DND-41 (cell line): Measurements from ENCODE around the gene FUS.
"Not testable (repeated sequence)": the region's sequence is repeated elsewhere in the genome, so short reads cannot be mapped to it uniquely, and the experiment has no call there.

Experiments used
- ATAC-seq: fragments of 200-7000 bp; cut with Tn5 transposase; 3 replicates; pipeline ENCODE4 v1.9.1; 2021; ENCODE audit warnings: low read depth; ENCODE audit not compliant: insufficient read depth
- DNase-seq: peaks from one replicate; pipeline ENCODE4 v3.0.0-alpha.2; 2020
- H2AFZ ChIP-seq: 2 replicates; pipeline ENCODE4 v1.6.0; 2012; ENCODE audit warnings: low read depth, low read length
- H3K27ac ChIP-seq: 2 replicates; pipeline ENCODE4 v1.5.1; 2012; ENCODE audit warnings: low read length, inconsistent platforms
- H3K27me3 ChIP-seq: fragments of 200-600 bp; sonication (generic); 2 replicates; pipeline ENCODE4 v1.6.0; 2012; ENCODE audit warnings: low read length, mild to moderate bottlenecking, inconsistent platforms; ENCODE audit not compliant: insufficient read depth, poor library complexity
- H3K36me3 ChIP-seq: 2 replicates; pipeline ENCODE4 v1.5.1; 2012; ENCODE audit warnings: low read length, inconsistent platforms; ENCODE audit not compliant: insufficient read depth
- H3K4me1 ChIP-seq: 2 replicates; pipeline ENCODE4 v1.5.1; 2012; ENCODE audit warnings: mild to moderate bottlenecking, low read length; ENCODE audit not compliant: insufficient read depth
- H3K4me2 ChIP-seq: 2 replicates; pipeline ENCODE4 v1.6.0; 2012; ENCODE audit warnings: mild to moderate bottlenecking, moderate library complexity, low read length, inconsistent platforms; ENCODE audit not compliant: insufficient read depth
- H3K4me3 ChIP-seq, 2 experiments: fragments of 200-600 bp in 1 of 2; shearing (Covaris generic) in 1 of 2; 2 replicates each; pipeline ENCODE4 v1.5.1; 2012 to 2016; ENCODE audit warnings: inconsistent platforms in 2 of 2, low read length in 2 of 2, mild to moderate bottlenecking in 2 of 2, low read depth in 1 of 2, moderate library complexity in 1 of 2
- H3K79me2 ChIP-seq: 2 replicates; pipeline ENCODE4 v1.6.0; 2012; ENCODE audit warnings: low read length, inconsistent platforms; ENCODE audit not compliant: insufficient read depth
- H3K9ac ChIP-seq: 2 replicates; pipeline ENCODE4 v1.6.0; 2012; ENCODE audit warnings: low read depth, mild to moderate bottlenecking, inconsistent platforms, low read length, moderate library complexity
- H3K9me3 ChIP-seq: 2 replicates; pipeline ENCODE4 v1.5.1; 2012; ENCODE audit warnings: low read length, moderate library complexity, mild to moderate bottlenecking, inconsistent platforms; ENCODE audit not compliant: insufficient read depth, severe bottlenecking
- H4K20me1 ChIP-seq: 2 replicates; pipeline ENCODE4 v1.6.0; 2012; ENCODE audit warnings: low read length; ENCODE audit not compliant: insufficient read depth
- EZH2 ChIP-seq: IDR thresholded peaks from 3 replicates; pipeline ENCODE4 v1.6.1; 2012; ENCODE audit warnings: borderline replicate concordance, low read depth, mild to moderate bottlenecking, moderate library complexity, low read length, inconsistent platforms; ENCODE audit not compliant: severe bottlenecking
- TF ChIP-seq, protein P1 (sequence below): IDR thresholded peaks from 2 replicates; pipeline ENCODE4 v1.5.1; 2012; ENCODE audit warnings: borderline replicate concordance, low read length, moderate library complexity, mild to moderate bottlenecking; ENCODE audit not compliant: poor library complexity, severe bottlenecking; ENCODE audit errors: extremely low read depth

The FUS gene

GRCh38 chr16:31168848-31169247 lies 11.1 kb upstream of the FUS start:
- Histone ChIP-seq H4K20me1 (no peaks in the 10 kb centered on the region), H3K36me3 (no peaks in the 10 kb centered on the region), H3K79me2 (no peaks in the 10 kb centered on the region), H3K4me2 (no peak overlapping the region), H3K27me3 (no peaks in the 10 kb centered on the region), H3K9me3 (no peaks in the 10 kb centered on the region), H3K4me1 (no peaks in the 10 kb centered on the region), H3K9ac (no peak overlapping the region), H3K27ac (no peak overlapping the region), H3K4me3 (no peak overlapping the region), H2AFZ (no peak overlapping the region)
- ATAC-seq (no peak), DNase-seq (no peak)
- TF ChIP-seq EZH2: no peak
- TF ChIP-seq, protein P1, sequence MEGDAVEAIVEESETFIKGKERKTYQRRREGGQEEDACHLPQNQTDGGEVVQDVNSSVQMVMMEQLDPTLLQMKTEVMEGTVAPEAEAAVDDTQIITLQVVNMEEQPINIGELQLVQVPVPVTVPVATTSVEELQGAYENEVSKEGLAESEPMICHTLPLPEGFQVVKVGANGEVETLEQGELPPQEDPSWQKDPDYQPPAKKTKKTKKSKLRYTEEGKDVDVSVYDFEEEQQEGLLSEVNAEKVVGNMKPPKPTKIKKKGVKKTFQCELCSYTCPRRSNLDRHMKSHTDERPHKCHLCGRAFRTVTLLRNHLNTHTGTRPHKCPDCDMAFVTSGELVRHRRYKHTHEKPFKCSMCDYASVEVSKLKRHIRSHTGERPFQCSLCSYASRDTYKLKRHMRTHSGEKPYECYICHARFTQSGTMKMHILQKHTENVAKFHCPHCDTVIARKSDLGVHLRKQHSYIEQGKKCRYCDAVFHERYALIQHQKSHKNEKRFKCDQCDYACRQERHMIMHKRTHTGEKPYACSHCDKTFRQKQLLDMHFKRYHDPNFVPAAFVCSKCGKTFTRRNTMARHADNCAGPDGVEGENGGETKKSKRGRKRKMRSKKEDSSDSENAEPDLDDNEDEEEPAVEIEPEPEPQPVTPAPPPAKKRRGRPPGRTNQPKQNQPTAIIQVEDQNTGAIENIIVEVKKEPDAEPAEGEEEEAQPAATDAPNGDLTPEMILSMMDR: no peak

GRCh38 chr16:31170048-31170447 lies 9.9 kb upstream of the FUS start:
- not testable (repeated sequence) for H3K9ac ChIP-seq, H2AFZ ChIP-seq, H3K9me3 ChIP-seq, DNase-seq, H3K36me3 ChIP-seq, H3K4me3 ChIP-seq, H4K20me1 ChIP-seq, H3K27ac ChIP-seq, H3K4me1 ChIP-seq, H3K79me2 ChIP-seq, ATAC-seq, H3K27me3 ChIP-seq, H3K4me2 ChIP-seq

DNA sequence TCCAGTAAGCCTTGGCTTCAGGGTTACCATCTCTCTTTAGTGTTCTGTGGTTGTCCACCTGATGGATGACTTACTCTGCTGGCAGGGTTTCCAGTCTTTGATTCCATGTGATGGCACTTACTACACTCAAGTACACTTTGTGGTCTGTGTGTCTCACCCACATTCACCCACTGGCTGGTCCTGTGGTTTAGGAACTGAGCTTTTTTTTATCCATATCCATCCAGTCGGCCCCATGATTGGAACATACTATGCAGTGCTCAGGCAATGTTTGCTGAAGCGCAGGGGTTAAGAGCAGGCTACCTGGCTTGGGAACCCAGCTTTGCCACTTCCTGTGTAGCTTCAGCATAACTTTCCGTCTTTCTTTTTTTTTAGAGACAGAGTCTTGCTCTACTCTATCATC lies 2.8 kb upstream of the FUS start:
- no peak for TF ChIP-seq EZH2
- TF ChIP-seq, protein P1: no peak
- Histone ChIP-seq H3K79me2 (peaks cover 39% of the 10 kb centered on the region), H3K36me3 (peaks cover 14% of the 10 kb centered on the region), H3K4me3 (peak overlapping the region in 1 of 2 experiments; percentile 5; a peak in 1 of 4 replicates), H3K9ac (no peak overlapping the region; the same call in 1 of the 2 replicates), H3K4me1 (peaks cover 46% of the 10 kb centered on the region), H3K4me2 (peak overlapping the region; percentile 98), H3K27ac (peak overlapping the region; percentile 41), H3K9me3 (no peaks in the 10 kb centered on the region), H4K20me1 (peaks cover 21% of the 10 kb centered on the region), H2AFZ (peak overlapping the region; percentile 17; the same call in 1 of the 2 replicates), H3K27me3 (no peaks in the 10 kb centered on the region)
- DNase-seq (peak; percentile 81), ATAC-seq (peak; percentile 66)

DNA sequence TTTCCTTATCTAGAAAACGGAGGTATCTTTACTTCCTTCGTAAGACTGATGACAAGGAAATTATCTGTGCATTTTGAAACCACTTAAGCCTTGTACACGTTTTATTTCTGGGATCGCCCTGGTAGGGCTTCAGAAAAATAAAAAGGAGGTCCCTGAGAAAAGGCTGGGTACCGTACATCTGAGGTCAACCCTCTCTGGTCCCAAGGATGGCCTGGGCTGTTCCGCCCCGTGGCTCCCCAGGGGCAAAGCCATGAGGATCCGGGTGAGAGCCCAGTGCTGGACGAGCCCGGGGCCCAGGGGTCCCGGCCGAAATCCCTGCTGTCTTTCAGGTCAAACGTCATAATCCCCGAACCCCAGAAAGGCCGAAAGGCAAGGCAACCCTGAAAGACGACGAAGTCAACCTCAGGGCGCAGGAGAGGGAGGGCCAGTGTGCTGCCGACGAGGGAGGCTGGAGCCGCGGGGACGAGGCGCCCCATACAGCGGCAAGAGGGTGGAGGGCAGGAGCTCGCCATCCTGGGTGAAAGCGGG lies 656 bp upstream of the FUS start:
- Histone ChIP-seq H3K4me3 (peak overlapping the region; percentile 80 to 87), H3K9me3 (no peaks in the 10 kb centered on the region), H3K4me2 (peak overlapping the region; percentile 98), H3K9ac (peak overlapping the region; percentile 91), H2AFZ (peak overlapping the region; percentile 86), H3K27ac (peak overlapping the region; percentile 97), H3K79me2 (peaks cover 61% of the 10 kb centered on the region), H3K36me3 (peaks cover 36% of the 10 kb centered on the region), H3K27me3 (no peaks in the 10 kb centered on the region), H3K4me1 (peaks cover 67% of the 10 kb centered on the region), H4K20me1 (peaks cover 42% of the 10 kb centered on the region)
- no peak for ATAC-seq
- no peak for DNase-seq
- no peak for TF ChIP-seq EZH2
- TF ChIP-seq, protein P1: no peak
